ENCODE data around the gene HIP1. TPM values are rescaled to one million over a fixed set of nuclear protein-coding genes. Genes with fewer than 3 reads are reported as not detected.
A peak's percentile ranks its signal among the peaks of the same experiment; 100 is the strongest.
"Not testable (repeated sequence)": the region's sequence is repeated elsewhere in the genome, so short reads cannot be mapped to it uniquely, and the experiment has no call there.

Gene HIP1
- polyA plus RNA-seq, 1 of the 3 experiments (the other 2 are of a cell fraction): 11.3 TPM

DNA sequence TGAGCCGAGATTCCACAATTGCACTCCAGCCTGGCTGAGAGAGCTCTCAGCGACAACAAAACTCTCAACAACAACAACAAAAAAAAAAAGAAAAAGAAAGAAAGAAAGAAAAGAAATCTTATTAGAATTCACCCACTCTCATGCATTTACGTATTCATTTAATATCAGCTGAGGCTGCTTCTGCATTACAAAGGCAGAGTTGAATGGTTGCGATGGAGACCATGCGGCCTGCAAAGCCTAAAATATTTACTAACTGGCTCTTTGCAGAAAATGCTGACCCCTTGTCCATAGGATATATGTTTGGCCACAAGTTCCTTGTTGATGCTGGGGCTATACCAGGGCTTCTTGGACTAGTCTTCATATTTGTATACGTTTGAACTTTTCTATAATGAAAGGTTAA, 137.2 kb downstream of the HIP1 start:
- H3K4me1 ChIP-seq (ENCODE audit: control insufficient read depth in 1 of 2, insufficient read depth in 2 of 2, low read depth in 1 of 2, low read length in 1 of 2): peaks cover 10 to 19% of the 10 kb centered on the region in 2 experiments; a peak in 3 of 4 replicates
- no peaks in the 10 kb centered on the region for H3K79me2 ChIP-seq (ENCODE audit: insufficient read depth)
- H3F3A ChIP-seq (replicated peaks; ENCODE audit: insufficient read depth): peaks cover 10% of the 10 kb centered on the region
- H3K27me3 ChIP-seq (ENCODE audit: insufficient read depth): no peaks in the 10 kb centered on the region
- H3K9me2 ChIP-seq: no peaks in the 10 kb centered on the region
- 93% methylated on average over 6 of the region's 6 CpGs for WGBS (ENCODE audit: low lambda C conversion rate)
- no peak overlapping the region for H3K4me2 ChIP-seq
- TF ChIP-seq POLR2AphosphoS5 (IDR thresholded peaks at IDR 0.05; ENCODE audit: low read depth, low read length) (no peak), TAF1 (IDR thresholded peaks at IDR 0.05; ENCODE audit: borderline replicate concordance, low read depth, low read length) (no peak), MXI1 (IDR thresholded peaks at IDR 0.05; ENCODE audit: low read depth, low read length) (no peak), GABPA (IDR thresholded peaks at IDR 0.05; ENCODE audit: low read depth) (no peak)
- TF ChIP-seq, protein P1, sequence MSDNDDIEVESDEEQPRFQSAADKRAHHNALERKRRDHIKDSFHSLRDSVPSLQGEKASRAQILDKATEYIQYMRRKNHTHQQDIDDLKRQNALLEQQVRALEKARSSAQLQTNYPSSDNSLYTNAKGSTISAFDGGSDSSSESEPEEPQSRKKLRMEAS (IDR thresholded peaks at IDR 0.05; ENCODE audit: low read depth): no peak
- H3K9me3 ChIP-seq: no peaks in the 10 kb centered on the region
- no peaks in the 10 kb centered on the region for H3K36me3 ChIP-seq (replicated peaks in 1 of 2; ENCODE audit: control insufficient read depth in 1 of 2, insufficient read depth in 2 of 2, low read length in 1 of 2)
- H4K20me1 ChIP-seq (ENCODE audit: insufficient read depth): no peaks in the 10 kb centered on the region
- no peak overlapping the region for H3K27ac ChIP-seq (ENCODE audit: low read depth in 2 of 2, low read length in 1 of 2)
- no peak overlapping the region for H3K9ac ChIP-seq
- CTCF ChIA-PET: interaction anchor here (1.4 kb wide), 1 partner anchor 161 kb away, joined by 3 read pairs; no protein-coding TSS in a partner anchor
- no peak overlapping the region for H3K4me3 ChIP-seq (ENCODE audit: low read depth in 2 of 2, low read length in 1 of 2)
- no peak overlapping the region for H2AFZ ChIP-seq (ENCODE audit: low read depth)
- DNase-seq: no peak
- POLR2A ChIA-PET: no interaction called here

DNA sequence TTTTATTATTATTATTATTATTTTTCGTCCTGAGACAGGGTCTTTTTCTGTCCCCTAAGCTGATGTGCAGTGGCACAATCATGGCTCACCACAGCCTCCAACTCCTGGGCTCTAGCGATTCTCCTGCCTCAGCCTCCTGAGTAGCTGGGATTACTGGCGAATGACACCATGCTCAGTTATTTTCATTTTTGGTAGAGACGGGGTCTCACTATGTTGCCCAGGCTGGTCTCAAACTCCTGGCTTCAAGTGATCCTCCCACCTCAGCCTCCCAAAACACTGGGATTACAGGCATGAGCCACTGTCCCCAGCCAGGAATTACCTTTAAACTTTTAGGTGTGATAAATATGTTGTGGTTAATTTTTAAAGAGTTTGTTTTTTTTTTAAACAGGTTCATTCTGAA, 138.0 kb downstream of the HIP1 start:
- WGBS (ENCODE audit: low lambda C conversion rate): 80% methylated on average over 4 of the region's 4 CpGs
- H3K79me2 ChIP-seq (ENCODE audit: insufficient read depth); H2AFZ ChIP-seq (ENCODE audit: low read depth); H3K9me3 ChIP-seq; H3K27ac ChIP-seq (ENCODE audit: low read depth in 2 of 2, low read length in 1 of 2); DNase-seq; H3K4me3 ChIP-seq (ENCODE audit: low read depth in 2 of 2, low read length in 1 of 2); H4K20me1 ChIP-seq (ENCODE audit: insufficient read depth); H3K9ac ChIP-seq; H3K4me2 ChIP-seq; H3K27me3 ChIP-seq (ENCODE audit: insufficient read depth); POLR2A ChIA-PET; H3K36me3 ChIP-seq (replicated peaks in 1 of 2; ENCODE audit: control insufficient read depth in 1 of 2, insufficient read depth in 2 of 2, low read length in 1 of 2); H3K9me2 ChIP-seq: not testable (repeated sequence)
- peaks cover 10 to 21% of the 10 kb centered on the region in 2 experiments; a peak in 3 of 4 replicates for H3K4me1 ChIP-seq (ENCODE audit: control insufficient read depth in 1 of 2, insufficient read depth in 2 of 2, low read depth in 1 of 2, low read length in 1 of 2)
- CTCF ChIA-PET: interaction anchor here (1.4 kb wide), 1 partner anchor 162 kb away, joined by 3 read pairs; no protein-coding TSS in a partner anchor
- peaks cover 16% of the 10 kb centered on the region for H3F3A ChIP-seq (replicated peaks; ENCODE audit: insufficient read depth)

DNA sequence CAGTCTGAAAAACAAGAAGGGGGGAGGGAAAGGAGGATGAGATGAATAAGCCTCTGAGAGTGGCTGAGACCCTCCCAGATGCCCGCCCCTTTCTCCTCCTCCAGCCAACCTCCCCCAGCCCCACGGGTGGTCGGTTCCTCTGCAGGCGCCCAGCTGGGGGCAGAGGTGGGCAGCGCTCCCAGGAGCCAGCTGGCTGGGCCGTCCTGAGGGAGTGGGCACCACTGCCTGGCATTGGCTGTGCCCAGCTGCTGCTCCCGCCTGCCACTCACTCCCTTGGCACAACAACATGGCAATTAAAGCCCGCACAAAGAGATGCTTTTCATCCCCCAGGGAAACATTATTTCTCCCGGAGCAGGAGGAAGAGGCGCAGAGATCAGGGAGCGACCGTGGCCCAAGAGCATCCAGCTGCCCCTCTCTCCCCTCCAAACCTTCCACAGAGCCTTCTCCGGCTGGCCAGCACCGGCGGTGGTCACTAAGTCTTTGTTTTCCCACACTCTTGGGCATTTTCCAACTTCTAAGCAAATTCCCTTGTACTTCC, 139.4 kb downstream of the HIP1 start:
- Histone ChIP-seq H3K4me1 (ENCODE audit: control insufficient read depth in 1 of 2, insufficient read depth in 2 of 2, low read depth in 1 of 2, low read length in 1 of 2) (peaks cover 10 to 21% of the 10 kb centered on the region in 2 experiments; a peak in 3 of 4 replicates), H3K27ac (ENCODE audit: low read depth in 2 of 2, low read length in 1 of 2) (peak overlapping the region in 1 of 2 experiments; percentile 18; a peak in 2 of 4 replicates), H3K4me2 (no peak overlapping the region; the same call in 1 of the 2 replicates), H3K9me2 (no peaks in the 10 kb centered on the region), H3K36me3 (replicated peaks in 1 of 2; ENCODE audit: control insufficient read depth in 1 of 2, insufficient read depth in 2 of 2, low read length in 1 of 2) (no peaks in the 10 kb centered on the region), H4K20me1 (ENCODE audit: insufficient read depth) (no peaks in the 10 kb centered on the region), H3K4me3 (ENCODE audit: low read depth in 2 of 2, low read length in 1 of 2) (no peak overlapping the region), H2AFZ (ENCODE audit: low read depth) (no peak overlapping the region), H3K9ac (no peak overlapping the region), H3K27me3 (ENCODE audit: insufficient read depth) (no peaks in the 10 kb centered on the region), H3K79me2 (ENCODE audit: insufficient read depth) (no peaks in the 10 kb centered on the region), H3K9me3 (no peaks in the 10 kb centered on the region), H3F3A (replicated peaks; ENCODE audit: insufficient read depth) (peaks cover 18% of the 10 kb centered on the region)
- 61% methylated on average over 10 of the region's 15 CpGs for WGBS (ENCODE audit: low lambda C conversion rate)
- POLR2A ChIA-PET: interaction anchor here (1.1 kb wide), 1 partner anchor 12 kb away, joined by 3 read pairs; no protein-coding TSS in a partner anchor
- CTCF ChIA-PET: interaction anchor here (0.7 to 0.9 kb wide), 4 partner anchors 17 to 162 kb away, joined by 3 to 4 read pairs (median 3); no protein-coding TSS in a partner anchor
- no peak for TF ChIP-seq MXI1 (IDR thresholded peaks at IDR 0.05; ENCODE audit: low read depth, low read length)
- TF ChIP-seq FOSL2 (IDR thresholded peaks at IDR 0.05; ENCODE audit: borderline replicate concordance, low read depth): no peak
- TF ChIP-seq, protein P2, sequence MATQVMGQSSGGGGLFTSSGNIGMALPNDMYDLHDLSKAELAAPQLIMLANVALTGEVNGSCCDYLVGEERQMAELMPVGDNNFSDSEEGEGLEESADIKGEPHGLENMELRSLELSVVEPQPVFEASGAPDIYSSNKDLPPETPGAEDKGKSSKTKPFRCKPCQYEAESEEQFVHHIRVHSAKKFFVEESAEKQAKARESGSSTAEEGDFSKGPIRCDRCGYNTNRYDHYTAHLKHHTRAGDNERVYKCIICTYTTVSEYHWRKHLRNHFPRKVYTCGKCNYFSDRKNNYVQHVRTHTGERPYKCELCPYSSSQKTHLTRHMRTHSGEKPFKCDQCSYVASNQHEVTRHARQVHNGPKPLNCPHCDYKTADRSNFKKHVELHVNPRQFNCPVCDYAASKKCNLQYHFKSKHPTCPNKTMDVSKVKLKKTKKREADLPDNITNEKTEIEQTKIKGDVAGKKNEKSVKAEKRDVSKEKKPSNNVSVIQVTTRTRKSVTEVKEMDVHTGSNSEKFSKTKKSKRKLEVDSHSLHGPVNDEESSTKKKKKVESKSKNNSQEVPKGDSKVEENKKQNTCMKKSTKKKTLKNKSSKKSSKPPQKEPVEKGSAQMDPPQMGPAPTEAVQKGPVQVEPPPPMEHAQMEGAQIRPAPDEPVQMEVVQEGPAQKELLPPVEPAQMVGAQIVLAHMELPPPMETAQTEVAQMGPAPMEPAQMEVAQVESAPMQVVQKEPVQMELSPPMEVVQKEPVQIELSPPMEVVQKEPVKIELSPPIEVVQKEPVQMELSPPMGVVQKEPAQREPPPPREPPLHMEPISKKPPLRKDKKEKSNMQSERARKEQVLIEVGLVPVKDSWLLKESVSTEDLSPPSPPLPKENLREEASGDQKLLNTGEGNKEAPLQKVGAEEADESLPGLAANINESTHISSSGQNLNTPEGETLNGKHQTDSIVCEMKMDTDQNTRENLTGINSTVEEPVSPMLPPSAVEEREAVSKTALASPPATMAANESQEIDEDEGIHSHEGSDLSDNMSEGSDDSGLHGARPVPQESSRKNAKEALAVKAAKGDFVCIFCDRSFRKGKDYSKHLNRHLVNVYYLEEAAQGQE (IDR thresholded peaks at IDR 0.05; ENCODE audit: low read depth, low read length): no peak
- TF ChIP-seq NFIC (IDR thresholded peaks at IDR 0.05; ENCODE audit: borderline replicate concordance): 0 out of 2 replicates have a peak, but pooled peaks have one; percentile 24
- no peak for TF ChIP-seq YY1 (IDR thresholded peaks at IDR 0.05; ENCODE audit: low read depth)
- TF ChIP-seq, protein P1 (IDR thresholded peaks at IDR 0.05; ENCODE audit: low read depth): no peak
- peak; percentile 31; the same call in 1 of the 2 replicates for TF ChIP-seq SMC3 (IDR thresholded peaks at IDR 0.05; ENCODE audit: low read depth, low read length)
- TF ChIP-seq, protein P3, sequence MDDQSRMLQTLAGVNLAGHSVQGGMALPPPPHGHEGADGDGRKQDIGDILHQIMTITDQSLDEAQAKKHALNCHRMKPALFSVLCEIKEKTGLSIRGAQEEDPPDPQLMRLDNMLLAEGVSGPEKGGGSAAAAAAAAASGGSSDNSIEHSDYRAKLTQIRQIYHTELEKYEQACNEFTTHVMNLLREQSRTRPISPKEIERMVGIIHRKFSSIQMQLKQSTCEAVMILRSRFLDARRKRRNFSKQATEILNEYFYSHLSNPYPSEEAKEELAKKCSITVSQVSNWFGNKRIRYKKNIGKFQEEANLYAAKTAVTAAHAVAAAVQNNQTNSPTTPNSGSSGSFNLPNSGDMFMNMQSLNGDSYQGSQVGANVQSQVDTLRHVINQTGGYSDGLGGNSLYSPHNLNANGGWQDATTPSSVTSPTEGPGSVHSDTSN (IDR thresholded peaks at IDR 0.05): peak; percentile 64
- peak; percentile 33 for TF ChIP-seq RAD21 (IDR thresholded peaks at IDR 0.05; ENCODE audit: low read length)
- no peak for TF ChIP-seq RFX5 (IDR thresholded peaks at IDR 0.05; ENCODE audit: low read length)
- no peak for TF ChIP-seq CHD2 (IDR thresholded peaks at IDR 0.05; ENCODE audit: low read length, partially characterized antibody)
- DNase-seq: peak; percentile 92
